A549 (cell line): ENCODE measurements around the gene FAM89B. TPM values are rescaled to one million over a fixed set of nuclear protein-coding genes. Genes with fewer than 3 reads are reported as not detected.

Source experiments
- ATAC-seq, 2 experiments: fragments of 200-7000 bp in 1 of 2; fragments of >200 bp in 1 of 2; cut with Nextera tagmentation in 1 of 2; cut with Tn5 transposase in 1 of 2; 3 replicates each; pipeline versions ENCODE4 v1.8.0 to v1.9.1; 2018 to 2020; ENCODE audit warnings: mild to moderate bottlenecking in 1 of 2, moderate library complexity in 1 of 2
- CTCF ChIA-PET: fragments of 300-600 bp; sonication (Branson Sonifier 250); formaldehyde crosslinking; extraction: SDS; loops from one replicate; lab custom pipeline; 2021; ENCODE audit warnings: antibody characterized with exemption, inconsistent platforms; lab: Yijun Ruan, JAX
- POLR2A ChIA-PET: fragments of 350-600 bp; formaldehyde crosslinking; extraction: SDS; loops from one replicate; lab custom pipeline; 2021; ENCODE audit warnings: antibody characterized with exemption, inconsistent platforms; lab: Yijun Ruan, JAX
- DNase-seq, 2 experiments: peaks; one replicate each; pipeline versions ENCODE4 v3.0.0 to v3.0.0-alpha.2; 2011 to 2016; ENCODE audit warnings: low read depth in 1 of 2, low spot score in 1 of 2
- FAIRE-seq: peaks from 2 replicates; lab custom pipeline; 2011; peaks lifted over from hg19 to GRCh38; lab: Jason Lieb, UNC
- H3K27ac ChIP-seq, 2 experiments: fragments of >200 bp; sonication (Bioruptor Twin); formaldehyde crosslinking; 3 replicates each; pipeline ENCODE4 v1.5.1; 2016 to 2017
- H3K4me1 ChIP-seq: fragments of >200 bp; sonication (Bioruptor Twin); formaldehyde crosslinking; 3 replicates; pipeline ENCODE4 v1.6.1; 2016
- H3K4me2 ChIP-seq: fragments of >200 bp; sonication (Bioruptor Twin); formaldehyde crosslinking; 3 replicates; pipeline ENCODE4 v1.6.1; 2016
- H3K4me3 ChIP-seq: fragments of >200 bp; sonication (Bioruptor Twin); formaldehyde crosslinking; 3 replicates; pipeline ENCODE4 v1.5.1; 2016
- H3K9me3 ChIP-seq: fragments of >200 bp; sonication (Bioruptor Twin); formaldehyde crosslinking; 3 replicates; pipeline ENCODE4 v1.6.1; 2016
- BHLHE40 ChIP-seq: IDR thresholded peaks from 2 replicates; pipeline ENCODE4 v1.6.1; 2012; ENCODE audit warnings: low read depth, low read length, inconsistent platforms
- CBX2 ChIP-seq: fragments of 200-600 bp; sonication (generic); IDR thresholded peaks from 2 replicates; pipeline ENCODE4 v1.6.1; 2016; ENCODE audit warnings: low read depth, mild to moderate bottlenecking, borderline replicate concordance
- CBX8 ChIP-seq: fragments of 200-600 bp; sonication (generic); IDR thresholded peaks from 2 replicates; pipeline ENCODE4 v1.6.1; 2016
- CHD2 ChIP-seq: fragments of 150-350 bp; IDR thresholded peaks from 2 replicates; pipeline ENCODE4 v1.6.1; 2014; ENCODE audit warnings: low read length; ENCODE audit not compliant: partially characterized antibody
- CHD4 ChIP-seq: fragments of 200-600 bp; sonication (generic); IDR thresholded peaks from 2 replicates; pipeline ENCODE4 v1.6.1; 2016; ENCODE audit warnings: antibody characterized with exemption, mild to moderate bottlenecking, borderline replicate concordance
- E2F6 ChIP-seq: IDR thresholded peaks from 2 replicates; pipeline ENCODE4 v1.6.1; 2012; ENCODE audit warnings: low read depth, borderline replicate concordance
- EHF ChIP-seq: fragments of 250-450 bp; sonication (Bioruptor Pico); IDR thresholded peaks from 2 replicates; pipeline ENCODE4 v1.5.0; 2020; ENCODE audit warnings: mild to moderate bottlenecking
- ELK1 ChIP-seq: fragments of 150-350 bp; IDR thresholded peaks from 2 replicates; pipeline ENCODE4 v1.6.1; 2014; ENCODE audit warnings: low read depth, mild to moderate bottlenecking, low read length
- ESRRA ChIP-seq: fragments of 150-350 bp; IDR thresholded peaks from 2 replicates; pipeline ENCODE4 v1.6.1; 2014; ENCODE audit warnings: mild to moderate bottlenecking, low read length, borderline replicate concordance
- FOSL2 ChIP-seq, 2 experiments: fragments of 450-650 bp in 1 of 2; fragments of >200 bp in 1 of 2; sonication (Bioruptor Twin) in 1 of 2; formaldehyde crosslinking; IDR thresholded peaks; 2 replicates each; pipeline versions ENCODE4 v1.5.0 to v1.6.1; 2016 to 2020; ENCODE audit warnings: mild to moderate bottlenecking in 1 of 2, moderate library complexity in 1 of 2
- GATA3 ChIP-seq: IDR thresholded peaks from 2 replicates; pipeline ENCODE4 v1.6.1; 2012; ENCODE audit warnings: borderline replicate concordance
- HDAC2 ChIP-seq: fragments of 200-600 bp; sonication (generic); IDR thresholded peaks from 2 replicates; pipeline ENCODE4 v1.6.1; 2016
- HEYL ChIP-seq: fragments of 250-450 bp; sonication (Bioruptor Pico); IDR thresholded peaks from 2 replicates; pipeline ENCODE4 v1.8.0; 2021; ENCODE audit warnings: mild to moderate bottlenecking, moderate library complexity
- HOXA7 ChIP-seq: fragments of 250-450 bp; sonication (Bioruptor Pico); IDR thresholded peaks from 2 replicates; pipeline ENCODE4 v1.5.0; 2020; ENCODE audit warnings: mild to moderate bottlenecking, moderate library complexity
- HOXB5 ChIP-seq: fragments of 250-450 bp; sonication (Bioruptor Pico); IDR thresholded peaks from 2 replicates; pipeline ENCODE4 v1.5.0; 2020; ENCODE audit warnings: mild to moderate bottlenecking, moderate library complexity
- JUN ChIP-seq, 2 experiments: fragments of >200 bp; sonication (Bioruptor Twin); formaldehyde crosslinking; IDR thresholded peaks; 2 replicates in 1 of 2; 3 replicates in 1 of 2; pipeline ENCODE4 v1.6.1; 2016 to 2017
- KDM1A ChIP-seq: fragments of 200-600 bp; sonication (generic); IDR thresholded peaks from 2 replicates; pipeline ENCODE4 v1.6.1; 2016; ENCODE audit warnings: low read depth, mild to moderate bottlenecking
- KDM5A ChIP-seq: fragments of 200-600 bp; sonication (generic); IDR thresholded peaks from 2 replicates; pipeline ENCODE4 v1.6.1; 2016; ENCODE audit warnings: antibody characterized with exemption, mild to moderate bottlenecking
- MAFK ChIP-seq: fragments of 450-650 bp; IDR thresholded peaks from 2 replicates; pipeline ENCODE4 v1.6.1; 2014; ENCODE audit not compliant: partially characterized antibody
- MAZ ChIP-seq: fragments of 150-350 bp; IDR thresholded peaks from 2 replicates; pipeline ENCODE4 v1.6.1; 2014; ENCODE audit warnings: antibody characterized with exemption, low read depth, low read length, borderline replicate concordance
- MYC ChIP-seq: IDR thresholded peaks from 2 replicates; pipeline ENCODE4 v1.6.1; 2012; ENCODE audit warnings: mild to moderate bottlenecking, inconsistent platforms, low read length, improper control_type of control experiment, borderline replicate concordance
- NR3C1 ChIP-seq: fragments of >200 bp; sonication (Bioruptor Twin); formaldehyde crosslinking; IDR thresholded peaks from 3 replicates; pipeline ENCODE4 v1.6.1; 2017
- PBX3 ChIP-seq: IDR thresholded peaks from 2 replicates; pipeline ENCODE4 v1.6.1; 2012
- PHF8 ChIP-seq: fragments of 200-600 bp; sonication (generic); IDR thresholded peaks from 2 replicates; pipeline ENCODE4 v1.6.1; 2016; ENCODE audit warnings: low read depth, mild to moderate bottlenecking, antibody characterized with exemption, moderate library complexity, borderline replicate concordance
- POLR2A ChIP-seq: IDR thresholded peaks from 2 replicates; pipeline ENCODE4 v1.6.1; 2012; ENCODE audit warnings: mild to moderate bottlenecking, low read length
- POLR2AphosphoS2 ChIP-seq: conservative IDR thresholded peaks from 2 replicates; pipeline ENCODE4 v1.6.1; 2012; ENCODE audit warnings: low read length, improper control_type of control experiment, inconsistent platforms
- RAD21 ChIP-seq, 2 experiments: fragments of >200 bp in 1 of 2; sonication (Bioruptor Twin) in 1 of 2; formaldehyde crosslinking in 1 of 2; IDR thresholded peaks in 1 of 2; conservative IDR thresholded peaks in 1 of 2; 2 replicates in 1 of 2; 3 replicates in 1 of 2; pipeline ENCODE4 v1.6.1; 2012 to 2018; ENCODE audit warnings: inconsistent platforms in 1 of 2
- RCOR1 ChIP-seq: fragments of 150-350 bp; IDR thresholded peaks from 2 replicates; pipeline ENCODE4 v1.6.1; 2014; ENCODE audit warnings: antibody characterized with exemption, low read length, low read depth
- REST ChIP-seq: fragments of 200-600 bp; sonication (generic); IDR thresholded peaks from 2 replicates; pipeline ENCODE4 v1.6.1; 2016; ENCODE audit warnings: antibody characterized with exemption, mild to moderate bottlenecking, moderate library complexity
- RFX5 ChIP-seq: fragments of 450-650 bp; IDR thresholded peaks from 2 replicates; pipeline ENCODE4 v1.7.1; 2014; ENCODE audit warnings: antibody characterized with exemption, mild to moderate bottlenecking, moderate library complexity
- TFCP2L1 ChIP-seq: fragments of 250-450 bp; sonication (Bioruptor Pico); IDR thresholded peaks from 2 replicates; pipeline ENCODE4 v1.5.0; 2021; ENCODE audit warnings: mild to moderate bottlenecking
- TP53 ChIP-seq: fragments of 250-450 bp; sonication (Bioruptor Pico); IDR thresholded peaks from 2 replicates; pipeline ENCODE4 v1.5.0; 2021; ENCODE audit warnings: mild to moderate bottlenecking, moderate library complexity
- ZC3H11A ChIP-seq: fragments of 450-650 bp; IDR thresholded peaks from 2 replicates; pipeline ENCODE4 v1.6.1; 2014; ENCODE audit warnings: antibody characterized with exemption, mild to moderate bottlenecking
- ZNF302 ChIP-seq: fragments of 250-450 bp; sonication (Bioruptor Pico); IDR thresholded peaks from 2 replicates; pipeline ENCODE4 v1.9.0; 2021; ENCODE audit warnings: inconsistent platforms, mild to moderate bottlenecking, moderate library complexity
- WGBS: methylation state at CpG from one replicate; pipeline ENCODE4 v1.1.6; 2017; ENCODE audit errors: missing lambda C conversion rate; 5-methylcytosine and 5-hydroxymethylcytosine counted together
- polyA plus RNA-seq, 4 experiments: library from polyadenylated mRNA; depleted of rRNA in 3 of 4; stranded (reverse); fragments of >200 nt; fragmentation: RNase III in 1 of 4; extraction: RNeasy Plus Mini Kit Qiagen cat#74134 plus additional on column Dnase treatment in 1 of 4; gene quantifications; 2 replicates in 3 of 4; 3 replicates in 1 of 4; pipeline ENCODE4 v1.2.3, GENCODE V29; 2011 to 2017
- TF ChIP-seq, protein P1 (sequence below): fragments of 250-450 bp; sonication (Bioruptor Pico); IDR thresholded peaks from 2 replicates; pipeline ENCODE4 v1.5.0; 2020; ENCODE audit warnings: low read depth, mild to moderate bottlenecking, moderate library complexity

FAM89B gene
- polyA plus RNA-seq, 2 of the 4 experiments (the other 2 are of a cell fraction) = 13.5 to 23.9 TPM

DNA sequence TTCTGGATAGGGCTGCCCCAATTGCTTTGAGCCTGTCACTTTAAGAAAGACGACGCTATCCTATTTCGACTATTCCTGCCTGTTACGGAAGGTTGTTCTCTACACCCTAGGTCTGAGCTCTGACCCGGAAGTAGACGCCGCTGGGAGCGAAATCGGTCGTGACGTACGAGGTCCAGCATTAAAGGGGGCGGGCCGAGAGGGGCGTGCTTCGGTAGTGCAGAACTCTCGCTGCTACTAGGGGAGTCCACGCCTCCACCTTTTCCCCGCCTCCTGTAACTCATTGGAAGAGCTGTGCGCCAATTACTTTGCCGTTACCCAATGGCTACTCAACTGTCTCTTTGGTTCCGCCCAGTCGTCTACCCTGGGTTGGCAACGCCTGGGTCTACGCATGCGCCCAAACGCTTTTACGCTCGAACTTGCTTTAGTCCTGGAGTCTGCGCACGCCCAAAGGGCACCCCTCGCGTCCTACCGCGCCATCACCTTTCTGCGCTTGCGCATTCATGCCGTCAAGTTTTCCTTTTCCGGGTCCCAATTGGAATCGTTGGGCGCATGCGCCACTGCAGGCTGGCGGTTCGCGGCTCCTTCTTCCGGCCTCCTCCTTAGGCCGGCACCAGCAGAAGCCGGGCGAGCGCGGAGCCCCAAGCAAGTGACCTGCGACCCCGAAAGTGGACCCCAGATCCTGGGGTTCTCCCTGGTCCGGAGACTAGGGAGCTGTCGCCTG is 43.1 kb downstream of the FAM89B start, which contains the start of gene PCNX3:
PCNX3 (plus strand) TSS at position 548 of the 721 bp plus-strand sequence. CDS start 536 bp downstream, outside the sequence.
- H3K9me3 ChIP-seq = no peaks in the 10 kb centered on the region
- DNase-seq = peak; percentile 100
- CTCF ChIA-PET = interaction anchor here (0.7 to 20.1 kb wide), 6 partner anchors 11 to 270 kb away, joined by 3 to 249 read pairs (median 8); partner anchors contain the start of genes FAM89B and KCNK7
- WGBS = 2% methylated on average over 51 of the region's 55 CpGs
- H3K4me2 ChIP-seq = peak within 1 kb of the TSS; percentile 98
- FAIRE-seq = peak; percentile 100
- peak within 1 kb of the TSS; percentile 92 for H3K4me3 ChIP-seq
- POLR2A ChIA-PET = interaction anchor here (0.6 to 1.4 kb wide), 20 partner anchors 9 to 387 kb away, joined by 3 to 10 read pairs (median 4); partner anchors contain the start of genes BANF1, EIF1AD, FAM89B and FIBP
- peaks cover 39% of the 10 kb centered on the region for H3K4me1 ChIP-seq
- H3K27ac ChIP-seq = peak within 1 kb of the TSS; percentile 96 to 98
- ATAC-seq = peak; percentile 78 to 86
- TF ChIP-seq HDAC2 (no peak), BHLHE40 (no peak), MAZ (0 out of 2 replicates have a peak, but pooled peaks have one; percentile 31), PBX3 (peak; percentile 99), ZC3H11A (no peak), MAFK (no peak), POLR2A (peak; percentile 45), POLR2AphosphoS2 (no peak), HEYL (CRISPR knock-in tag) (no peak), RAD21 (conservative IDR thresholded peaks at IDR 0.05 in 1 of 2, IDR thresholded peaks at IDR 0.05 in 1 of 2) (no peak), E2F6 (no peak), EHF (CRISPR knock-in tag) (no peak), ZNF302 (CRISPR knock-in tag) (no peak), TFCP2L1 (no peak), KDM5A (no peak), CHD4 (no peak), JUN (IDR thresholded peaks at IDR 0.05) (peak in 1 of 2 experiments; percentile 75; a peak in 3 of 5 replicates), ELK1 (no peak), ESRRA (peak; percentile 75; the same call in 1 of the 2 replicates), FOSL2 (IDR thresholded peaks at IDR 0.05) (no peak), FOSL2 (CRISPR knock-in tag; IDR thresholded peaks at IDR 0.05) (no peak), REST (no peak), KDM1A (no peak), RFX5 (0 out of 2 replicates have a peak, but pooled peaks have one; percentile 20), TP53 (no peak), CBX2 (no peak), RCOR1 (no peak), PHF8 (no peak), CBX8 (no peak), NR3C1 (no peak), MYC (no peak), GATA3 (no peak; the same call in 1 of the 2 replicates), HOXA7 (CRISPR knock-in tag) (no peak), HOXB5 (no peak), CHD2 (peak; percentile 13)
- TF ChIP-seq, protein P1, sequence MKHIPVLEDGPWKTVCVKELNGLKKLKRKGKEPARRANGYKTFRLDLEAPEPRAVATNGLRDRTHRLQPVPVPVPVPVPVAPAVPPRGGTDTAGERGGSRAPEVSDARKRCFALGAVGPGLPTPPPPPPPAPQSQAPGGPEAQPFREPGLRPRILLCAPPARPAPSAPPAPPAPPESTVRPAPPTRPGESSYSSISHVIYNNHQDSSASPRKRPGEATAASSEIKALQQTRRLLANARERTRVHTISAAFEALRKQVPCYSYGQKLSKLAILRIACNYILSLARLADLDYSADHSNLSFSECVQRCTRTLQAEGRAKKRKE (CRISPR knock-in tag) = no peak
